Spleen (tissue), 11 donors: ENCODE data around the gene NDUFS8. TPM values are rescaled to one million over a fixed set of nuclear protein-coding genes. Genes with fewer than 3 reads are reported as not detected.

Experiments
- DNase-seq: peaks from one replicate; pipeline ENCODE4 v3.0.0-alpha.2; 2020
- H3K27ac ChIP-seq, 8 donors: fragments of 200-600 bp; sonication (generic) in 7 of 8; 1 replicate in 4 of 8; 2 replicates in 4 of 8; pipeline versions ENCODE4 v1.5.0 to v1.8.0; 2016 to 2021; ENCODE audit warnings: inconsistent platforms in 4 of 8, mild to moderate bottlenecking in 4 of 8, moderate library complexity in 1 of 8
- H3K27me3 ChIP-seq, 7 donors: fragments of 200-600 bp; sonication (generic) in 6 of 7; replicated peaks in 1 of 7; 1 replicate in 4 of 7; 2 replicates in 3 of 7; pipeline versions ENCODE4 v1.5.0 to v1.8.0; 2016 to 2021; ENCODE audit warnings: inconsistent platforms in 3 of 7, mild to moderate bottlenecking in 1 of 7
- H3K36me3 ChIP-seq, 6 donors: fragments of 200-600 bp; sonication (generic) in 5 of 6; 1 replicate in 4 of 6; 2 replicates in 2 of 6; pipeline versions ENCODE4 v1.5.0 to v1.8.0; 2016 to 2021; ENCODE audit warnings: inconsistent platforms in 2 of 6
- H3K4me1 ChIP-seq, 6 donors: fragments of 200-600 bp; sonication (generic) in 5 of 6; 1 replicate in 3 of 6; 2 replicates in 3 of 6; pipeline versions ENCODE4 v1.5.0 to v1.8.0; 2016 to 2021; ENCODE audit warnings: inconsistent platforms in 3 of 6
- H3K4me3 ChIP-seq, 8 donors: fragments of 200-600 bp; sonication (generic) in 7 of 8; 1 replicate in 4 of 8; 2 replicates in 4 of 8; pipeline versions ENCODE4 v1.5.0 to v1.8.0; 2016 to 2021; ENCODE audit warnings: inconsistent platforms in 4 of 8, mild to moderate bottlenecking in 4 of 8, moderate library complexity in 2 of 8
- H3K9me3 ChIP-seq, 8 donors: fragments of 200-600 bp; sonication (generic) in 7 of 8; 1 replicate in 4 of 8; 2 replicates in 4 of 8; pipeline versions ENCODE4 v1.5.0 to v1.8.0; 2016 to 2021; ENCODE audit warnings: inconsistent platforms in 4 of 8
- CTCF ChIP-seq, 11 experiments: fragments of 200-600 bp in 7 of 11; fragments of 450-650 bp in 4 of 11; sonication (generic) in 4 of 11; IDR thresholded peaks in 8 of 11; conservative IDR thresholded peaks in 3 of 11; 1 replicate in 7 of 11; 2 replicates in 4 of 11; pipeline versions ENCODE4 v1.4.0 to v1.8.0; 2016 to 2021; ENCODE audit warnings: antibody characterized with exemption in 11 of 11, inconsistent platforms in 4 of 11, mild to moderate bottlenecking in 1 of 11
- POLR2A ChIP-seq, 3 donors: fragments of 450-650 bp; IDR thresholded peaks; one replicate each; pipeline ENCODE4 v1.5.1; 2017; ENCODE audit warnings: antibody characterized with exemption in 3 of 3, mild to moderate bottlenecking in 1 of 3
- POLR2AphosphoS5 ChIP-seq, 3 donors: sonication (generic); formaldehyde crosslinking; IDR thresholded peaks; one replicate each; pipeline ENCODE4 v1.5.1; 2017; ENCODE audit warnings: antibody characterized with exemption in 3 of 3
- WGBS, 5 donors: extraction: QIAGEN DNeasy Blood & Tissue Kit in 3 of 5; methylation state at CpG; one replicate each; pipeline versions ENCODE4 v1.1.5 to v1.1.7; 2013 to 2018; 5-methylcytosine and 5-hydroxymethylcytosine counted together
- intact Hi-C: fragments of 100-400 bp; cut with DNase I; formaldehyde crosslinking; loops from one replicate; pipeline ENCODE4 v1.15.0; 2023; ENCODE audit warnings: low total_unique reads
- polyA plus RNA-seq, 3 donors: library from polyadenylated mRNA; stranded (reverse); fragments of 200-250 nt; gene quantifications; one replicate each; pipeline ENCODE4 v1.2.1, GENCODE V29; 2013
- total RNA-seq, 7 donors: library from RNA; depleted of rRNA in 3 of 7; stranded (reverse); fragments of >200 nt in 3 of 7; fragmentation: NEBNext Ultra II Directional in 4 of 7; extraction: Animal tissue kit (Norgen Biotek cat#: 25700) in 4 of 7; gene quantifications; one replicate each; pipeline versions ENCODE4 v1.1.0 to v1.2.1, GENCODE V29; 2016 to 2021
- donor health status: healthy with polysubstance abuse.
- donor health status: DM: no; HTN: no; CAD: no; lungs with moderate emphysema.
- donor health status: DM: no; HTN: no; CAD: no.
- donor health status: Bipolar disorder and iron deficiency.
- donor health status: healthy.
- donor health status: DM: no; HTN: no; CAD: no.
- donor health status: DM: yes; HTN: yes; CAD: no.

Gene NDUFS8
- total and polyA plus RNA-seq, 10 donors = 75.4 to 132 (median 95.1) TPM

GRCh38 chr11:68009391-68010089 is 20.9 kb upstream of the NDUFS8 start:
- H3K27me3 ChIP-seq = peaks cover 0 to 5% (median 0%) of the 10 kb centered on the region in 7 donors
- peak overlapping the region in 5 of 8 donors; percentile 28 to 65 (median 38) for H3K4me3 ChIP-seq
- TF ChIP-seq CTCF (IDR thresholded peaks at IDR 0.05 in 8 of 11, conservative IDR thresholded peaks at IDR 0.05 in 3 of 11) (peak in 3 of 11 experiments; percentile 8 to 22 (median 8)), POLR2AphosphoS5 (IDR thresholded peaks at IDR 0.05) (no peak), POLR2A (IDR thresholded peaks at IDR 0.05) (no peak)
- intact Hi-C loops = no loop called here
- no peak for DNase-seq
- H3K9me3 ChIP-seq = no peaks in the 10 kb centered on the region
- WGBS, 5 donors = 21 to 32% (median 23%) methylated on average over 12 of the region's 12 CpGs
- peaks cover 12 to 98% (median 73%) of the 10 kb centered on the region in 6 donors for H3K4me1 ChIP-seq
- H3K36me3 ChIP-seq = peaks cover 0 to 5% (median 0%) of the 10 kb centered on the region in 6 donors
- H3K27ac ChIP-seq = peak overlapping the region; percentile 63 to 93 (median 90)

GRCh38 chr11:68010090-68011041 is 20.1 kb upstream of the NDUFS8 start, which contains the start of gene ALDH3B1:
Gene ALDH3B1 (plus strand): TSS chr11:68010327. CDS start chr11:68015298, 4,971 bp downstream.
- intact Hi-C loops = no loop called here
- no peaks in the 10 kb centered on the region for H3K9me3 ChIP-seq
- peaks cover 11 to 97% (median 72%) of the 10 kb centered on the region in 6 donors for H3K4me1 ChIP-seq
- peaks cover 0 to 5% (median 0%) of the 10 kb centered on the region in 7 donors for H3K27me3 ChIP-seq
- WGBS, 5 donors = 23 to 41% (median 29%) methylated on average over 22 to 33 of the region's 33 CpGs
- peak in 1 of 3 donors; percentile 7 for TF ChIP-seq POLR2A (IDR thresholded peaks at IDR 0.05)
- no peak for TF ChIP-seq CTCF (IDR thresholded peaks at IDR 0.05 in 8 of 11, conservative IDR thresholded peaks at IDR 0.05 in 3 of 11)
- TF ChIP-seq POLR2AphosphoS5 (IDR thresholded peaks at IDR 0.05) = peak; percentile 84 to 88 (median 86)
- peak; percentile 93 for DNase-seq
- H3K4me3 ChIP-seq = peak within 1 kb of the TSS in 6 of 8 donors; percentile 28 to 65 (median 34)
- peak within 1 kb of the TSS; percentile 63 to 93 (median 90) for H3K27ac ChIP-seq
- H3K36me3 ChIP-seq = peaks cover 0 to 12% (median 0%) of the 10 kb centered on the region in 6 donors

GRCh38 chr11:68011051-68011943 is 19.2 kb upstream of the NDUFS8 start:
- Histone ChIP-seq H3K4me3 (peak overlapping the region in 6 of 8 donors; percentile 28 to 65 (median 34)), H3K4me1 (peaks cover 11 to 88% (median 67%) of the 10 kb centered on the region in 6 donors), H3K9me3 (no peaks in the 10 kb centered on the region), H3K27me3 (peaks cover 0 to 5% (median 0%) of the 10 kb centered on the region in 7 donors), H3K27ac (peak overlapping the region; percentile 63 to 93 (median 90)), H3K36me3 (peaks cover 0 to 21% (median 0%) of the 10 kb centered on the region in 6 donors)
- intact Hi-C loops = no loop called here
- TF ChIP-seq CTCF (IDR thresholded peaks at IDR 0.05 in 8 of 11, conservative IDR thresholded peaks at IDR 0.05 in 3 of 11) (no peak), POLR2AphosphoS5 (IDR thresholded peaks at IDR 0.05) (no peak), POLR2A (IDR thresholded peaks at IDR 0.05) (no peak)
- DNase-seq = no peak
- WGBS, 5 donors = 58 to 66% (median 63%) methylated on average over 14 to 16 of the region's 16 CpGs
